MCF 10A (cell line): ENCODE data around the gene PTTG1IP. TPM values are rescaled to one million over a fixed set of nuclear protein-coding genes. Genes with fewer than 3 reads are reported as not detected.

Experiments
- BruUV-seq: library from RNA; stranded (reverse); fragments of 400-500 nt; replicated peaks from 2 replicates; lab custom pipeline; 2021; lab: Mats Ljungman, UMichigan
- CTCF ChIA-PET: fragments of 300-600 bp; sonication (Branson Sonifier 250); formaldehyde crosslinking; extraction: SDS; loops from one replicate; lab custom pipeline; 2021; ENCODE audit warnings: antibody characterized with exemption, inconsistent platforms; lab: Yijun Ruan, JAX
- POLR2A ChIA-PET: fragments of 300-600, 350-650 bp; sonication (Branson Sonifier 250); formaldehyde crosslinking; extraction: SDS; loops from one replicate; lab custom pipeline; 2020; ENCODE audit warnings: antibody characterized with exemption, inconsistent platforms; lab: Yijun Ruan, JAX
- DNase-seq: peaks from one replicate; pipeline ENCODE4 v3.0.0-alpha.2; 2018; ENCODE audit not compliant: unreplicated experiment
- H3K27ac Mint-ChIP-seq: one replicate; pipeline ENCODE4 v1.8.0; 2022; ENCODE audit warnings: mild to moderate bottlenecking, low read depth, mixed read lengths; ENCODE audit not compliant: unreplicated experiment
- H3K27me3 Mint-ChIP-seq: one replicate; pipeline ENCODE4 v1.8.0; 2022; ENCODE audit warnings: mixed read lengths; ENCODE audit not compliant: insufficient read depth, unreplicated experiment
- H3K36me3 Mint-ChIP-seq: one replicate; pipeline ENCODE4 v1.8.0; 2022; ENCODE audit warnings: mild to moderate bottlenecking, moderate library complexity, mixed read lengths; ENCODE audit not compliant: insufficient read depth, unreplicated experiment
- H3K4me1 Mint-ChIP-seq: one replicate; pipeline ENCODE4 v1.8.0; 2022; ENCODE audit warnings: mixed read lengths; ENCODE audit not compliant: insufficient read depth, unreplicated experiment
- H3K4me3 Mint-ChIP-seq: one replicate; pipeline ENCODE4 v1.8.0; 2022; ENCODE audit warnings: mild to moderate bottlenecking, moderate library complexity, mixed read lengths; ENCODE audit not compliant: unreplicated experiment
- H3K9me3 Mint-ChIP-seq: one replicate; pipeline ENCODE4 v1.8.0; 2022; ENCODE audit warnings: mixed read lengths; ENCODE audit not compliant: unreplicated experiment
- CTCF ChIP-seq: fragments of 200-600 bp; IDR thresholded peaks from one replicate; pipeline ENCODE4 v1.8.0; 2022; ENCODE audit warnings: antibody characterized with exemption, mild to moderate bottlenecking; ENCODE audit not compliant: unreplicated experiment
- intact Hi-C: fragments of 100-400 bp; cut with micrococcal nuclease; formaldehyde crosslinking; loops from 2 replicates; pipeline ENCODE4 v1.14.1; 2022
- total RNA-seq: library from RNA; stranded (reverse); gene quantifications from 2 replicates; pipeline ENCODE4 v1.2.3, GENCODE V29; 2022

Gene PTTG1IP
- total RNA-seq, 1 experiment from 2014 or later = 338 TPM

GRCh38 chr21:44875316-44875700 lies 1.8 kb upstream of the PTTG1IP start:
- POLR2A ChIA-PET = interaction anchor here (0.7 to 13.5 kb wide), 8 partner anchors 20 to 227 kb away, joined by 3 to 161 read pairs (median 6); partner anchors contain the start of genes SLX9 and UBE2G2

DNA sequence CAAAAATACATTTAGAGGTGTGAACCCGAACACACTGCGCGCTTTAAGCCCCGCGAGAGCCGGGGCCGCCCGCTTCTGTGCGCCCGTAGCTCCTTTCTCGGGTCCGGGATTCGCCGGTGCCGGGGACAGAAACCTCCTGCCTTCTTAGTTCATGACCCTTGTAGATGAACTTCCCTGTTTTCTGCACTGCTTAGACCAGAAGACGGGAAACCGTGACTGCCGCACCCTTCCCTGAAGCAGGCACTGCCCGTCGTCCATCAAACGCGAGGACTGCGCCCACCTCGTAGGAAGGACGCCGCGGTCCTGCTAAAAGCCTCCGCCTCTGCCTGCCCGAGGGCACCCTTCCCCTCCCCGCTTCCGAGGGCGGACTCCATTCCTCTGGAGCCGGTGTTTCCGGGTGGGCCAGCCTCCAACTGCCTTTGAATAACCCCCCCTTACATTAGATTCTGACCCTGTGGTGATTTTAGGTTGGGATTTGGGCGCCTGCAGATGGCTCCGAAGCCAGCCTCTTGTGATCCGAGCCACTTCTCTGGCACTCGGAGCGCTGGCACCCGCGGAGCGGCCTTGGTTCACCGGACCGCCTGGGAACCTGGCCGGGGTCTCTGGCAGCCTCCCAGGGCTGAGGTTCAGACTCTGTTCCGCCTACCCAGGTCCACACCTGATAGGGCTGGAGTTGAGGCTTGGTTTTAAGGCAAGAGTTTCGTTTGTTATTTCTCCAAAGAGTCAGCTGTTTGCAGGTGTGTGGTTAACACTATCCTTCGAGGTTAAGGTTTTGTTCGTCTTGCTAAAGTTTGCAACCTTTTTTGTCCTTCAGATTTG lies 1.2 kb upstream of the PTTG1IP start:
- H3K9me3 Mint-ChIP-seq = no peaks in the 10 kb centered on the region
- H3K4me1 Mint-ChIP-seq = peaks cover 32% of the 10 kb centered on the region
- intact Hi-C loops = loop anchor here (1.0 to 5.0 kb wide), 3 partner anchors 57 to 263 kb away; partner anchors contain the start of genes SUMO3 and UBE2G2
- H3K4me3 Mint-ChIP-seq = peak overlapping the region; percentile 80
- ChIA-PET POLR2A (interaction anchor here (0.6 to 13.5 kb wide), 17 partner anchors 8 to 702 kb away, joined by 3 to 161 read pairs (median 5); partner anchors contain the start of genes SLX9 and UBE2G2), CTCF (interaction anchor here (0.6 to 3.8 kb wide), 7 partner anchors 8 to 1536 kb away, joined by 3 to 36 read pairs (median 5); partner anchors contain the start of gene UBE2G2)
- peak overlapping the region; percentile 91 for H3K27ac Mint-ChIP-seq
- no peaks in the 10 kb centered on the region for H3K27me3 Mint-ChIP-seq
- peaks cover 32% of the 10 kb centered on the region for H3K36me3 Mint-ChIP-seq
- TF ChIP-seq CTCF = no peak
- no TSS peak for BruUV-seq
- peak; percentile 61 for DNase-seq

More at GRCh38 chr21:44875316-44875700, 1.8 kb upstream of the PTTG1IP start:
- Mint-ChIP-seq H3K27me3 (no peaks in the 10 kb centered on the region), H3K4me3 (peak overlapping the region; percentile 80), H3K27ac (peak overlapping the region; percentile 91), H3K4me1 (peaks cover 27% of the 10 kb centered on the region), H3K9me3 (no peaks in the 10 kb centered on the region), H3K36me3 (peaks cover 32% of the 10 kb centered on the region)
- DNase-seq = peak; percentile 72
- CTCF ChIA-PET = interaction anchor here (0.6 to 3.8 kb wide), 5 partner anchors 34 to 1536 kb away, joined by 3 to 36 read pairs (median 3); partner anchors contain the start of gene UBE2G2
- TF ChIP-seq CTCF = no peak
- intact Hi-C loops = loop anchor here (1.0 kb wide), 1 partner anchor 74 kb away; the partner anchor contains the start of gene UBE2G2
- BruUV-seq = no TSS peak

- Mint-ChIP-seq H3K9me3 (no peaks in the 10 kb centered on the region), H3K27ac (peak overlapping the region; percentile 91), H3K4me1 (peaks cover 34% of the 10 kb centered on the region), H3K36me3 (peaks cover 32% of the 10 kb centered on the region), H3K4me3 (peak overlapping the region; percentile 80), H3K27me3 (no peaks in the 10 kb centered on the region)
- BruUV-seq = TSS peak; percentile 51
- ChIA-PET POLR2A (interaction anchor here (0.6 to 13.5 kb wide), 20 partner anchors 8 to 702 kb away, joined by 3 to 161 read pairs (median 5); partner anchors contain the start of genes SLX9 and UBE2G2), CTCF (interaction anchor here (0.6 to 3.3 kb wide), 4 partner anchors 9 to 75 kb away, joined by 3 to 18 read pairs (median 4); no protein-coding TSS in a partner anchor)
- peak; percentile 59 for DNase-seq
- no peak for TF ChIP-seq CTCF
- intact Hi-C loops = loop anchor here (5.0 kb wide), 2 partner anchors 57 to 263 kb away; partner anchors contain the start of gene SUMO3
Observed at GRCh38 chr21:44874240-44874496, 678 bp upstream of the PTTG1IP start.
